Fibroblast of lung (primary cell): ENCODE data around the gene DAZAP1. TPM values are rescaled to one million over a fixed set of nuclear protein-coding genes. Genes with fewer than 3 reads are reported as not detected.
A peak's percentile ranks its signal among the peaks of the same experiment; 100 is the strongest.

Source experiments
- DNase-seq, 2 donors: peaks; one replicate each; pipeline versions ENCODE4 v3.0.0 to v3.0.0-alpha.2; 2010; ENCODE audit warnings: low read depth in 2 of 2
- H2AFZ ChIP-seq: 2 replicates; pipeline ENCODE4 v1.5.1; 2012; ENCODE audit warnings: low read length, control low read depth, inconsistent platforms
- H3K27ac ChIP-seq: 2 replicates; pipeline ENCODE4 v1.5.1; 2011; ENCODE audit warnings: low read length, control low read depth; ENCODE audit not compliant: insufficient read depth
- H3K27me3 ChIP-seq: 2 replicates; pipeline ENCODE4 v1.5.1; 2011; ENCODE audit warnings: mild to moderate bottlenecking, low read length; ENCODE audit not compliant: control insufficient read depth, insufficient read depth
- H3K36me3 ChIP-seq: 2 replicates; pipeline ENCODE4 v1.5.1; 2011; ENCODE audit warnings: low read length; ENCODE audit not compliant: control insufficient read depth, insufficient read depth
- H3K4me1 ChIP-seq: 2 replicates; pipeline ENCODE4 v1.5.1; 2011; ENCODE audit warnings: low read length; ENCODE audit not compliant: control insufficient read depth, insufficient read depth; ENCODE audit errors: extremely low read depth
- H3K4me2 ChIP-seq: 2 replicates; pipeline ENCODE4 v1.5.1; 2011; ENCODE audit warnings: low read length, control low read depth; ENCODE audit not compliant: insufficient read depth; ENCODE audit errors: extremely low read depth
- H3K4me3 ChIP-seq, 4 experiments: fragments of 200-600 bp in 1 of 4; sonication (generic) in 1 of 4; replicated peaks in 1 of 4; 2 replicates each; pipeline ENCODE4 v1.5.1; 2011 to 2016; ENCODE audit warnings: low read length in 4 of 4, low read depth in 3 of 4, mild to moderate bottlenecking in 3 of 4, control low read depth in 2 of 4, inconsistent platforms in 1 of 4, mixed read lengths in 1 of 4; ENCODE audit not compliant: insufficient read depth in 1 of 4; ENCODE audit errors: control extremely low read depth in 1 of 4
- H3K79me2 ChIP-seq: 2 replicates; pipeline ENCODE4 v1.5.1; 2012; ENCODE audit warnings: mild to moderate bottlenecking, low read length, inconsistent platforms; ENCODE audit not compliant: control insufficient read depth, insufficient read depth
- H3K9ac ChIP-seq: 2 replicates; pipeline ENCODE4 v1.5.1; 2011; ENCODE audit warnings: mild to moderate bottlenecking, low read length, control low read depth; ENCODE audit not compliant: insufficient read depth
- H3K9me3 ChIP-seq: 2 replicates; pipeline ENCODE4 v1.5.1; 2012; ENCODE audit warnings: low read depth, low read length; ENCODE audit not compliant: control insufficient read depth, insufficient read depth
- H4K20me1 ChIP-seq: 2 replicates; pipeline ENCODE4 v1.5.1; 2011; ENCODE audit warnings: low read length; ENCODE audit not compliant: control insufficient read depth, insufficient read depth; ENCODE audit errors: extremely low read depth
- EZH2 ChIP-seq: IDR thresholded peaks from 2 replicates; pipeline ENCODE4 v1.5.1; 2012; ENCODE audit warnings: low read length, control low read depth, mild to moderate bottlenecking; ENCODE audit errors: missing control alignments
- polyA plus RNA-seq, 2 donors: library from polyadenylated mRNA; depleted of rRNA in 1 of 2; stranded (reverse) in 1 of 2; unstranded in 1 of 2; fragments of >200 nt; gene quantifications; 2 replicates each; pipeline ENCODE4 v1.2.1, GENCODE V29; 2011 to 2012; ENCODE audit warnings: missing spikeins in 1 of 2
- total RNA-seq: library from RNA; depleted of rRNA; stranded (reverse); fragments of >200 nt; gene quantifications from 2 replicates; pipeline ENCODE4 v1.2.1, GENCODE V29; 2014
- TF ChIP-seq, protein P1 (sequence below), 2 donors: IDR thresholded peaks in 1 of 2; conservative IDR thresholded peaks in 1 of 2; 1 replicate in 1 of 2; 2 replicates in 1 of 2; pipeline ENCODE4 v1.5.1; 2011 to 2012; ENCODE audit warnings: low read length in 2 of 2, control low read depth in 1 of 2, inconsistent platforms in 1 of 2, low read depth in 1 of 2, mild to moderate bottlenecking in 1 of 2

DAZAP1 gene
- total and polyA plus RNA-seq, 2 donors (not counting 1 experiment from before 2014, with no cell fraction given) = 44.6 to 49.5 TPM

DNA sequence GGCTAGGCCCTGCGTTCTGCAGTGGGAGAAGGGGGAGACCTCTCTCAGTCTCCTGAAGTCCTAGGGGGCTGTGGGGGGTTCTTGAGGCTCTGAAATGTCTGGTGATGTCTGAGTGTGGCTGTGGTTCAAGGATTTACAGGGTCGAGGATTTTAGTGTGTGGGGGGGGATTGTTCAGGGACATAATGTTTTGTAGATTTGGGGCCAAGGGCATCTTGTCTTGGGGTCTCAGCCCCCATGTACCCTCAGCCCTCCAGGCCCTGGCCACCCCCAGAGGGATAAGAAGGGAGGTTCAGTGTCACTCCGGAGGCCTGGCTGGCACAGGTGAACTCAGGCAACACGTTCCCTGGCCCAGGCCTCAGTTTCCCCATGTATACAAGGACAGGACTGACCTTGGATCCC is 40.1 kb downstream of the DAZAP1 start:
- peaks cover 3% of the 10 kb centered on the region for H3K4me1 ChIP-seq
- H4K20me1 ChIP-seq = no peaks in the 10 kb centered on the region
- no peaks in the 10 kb centered on the region for H3K9me3 ChIP-seq
- no peak overlapping the region for H3K9ac ChIP-seq
- H3K4me2 ChIP-seq = no peak overlapping the region
- no peaks in the 10 kb centered on the region for H3K79me2 ChIP-seq
- H3K27ac ChIP-seq = no peak overlapping the region
- DNase-seq = no peak
- H3K4me3 ChIP-seq = no peak overlapping the region
- no peak for TF ChIP-seq EZH2
- TF ChIP-seq, protein P1, sequence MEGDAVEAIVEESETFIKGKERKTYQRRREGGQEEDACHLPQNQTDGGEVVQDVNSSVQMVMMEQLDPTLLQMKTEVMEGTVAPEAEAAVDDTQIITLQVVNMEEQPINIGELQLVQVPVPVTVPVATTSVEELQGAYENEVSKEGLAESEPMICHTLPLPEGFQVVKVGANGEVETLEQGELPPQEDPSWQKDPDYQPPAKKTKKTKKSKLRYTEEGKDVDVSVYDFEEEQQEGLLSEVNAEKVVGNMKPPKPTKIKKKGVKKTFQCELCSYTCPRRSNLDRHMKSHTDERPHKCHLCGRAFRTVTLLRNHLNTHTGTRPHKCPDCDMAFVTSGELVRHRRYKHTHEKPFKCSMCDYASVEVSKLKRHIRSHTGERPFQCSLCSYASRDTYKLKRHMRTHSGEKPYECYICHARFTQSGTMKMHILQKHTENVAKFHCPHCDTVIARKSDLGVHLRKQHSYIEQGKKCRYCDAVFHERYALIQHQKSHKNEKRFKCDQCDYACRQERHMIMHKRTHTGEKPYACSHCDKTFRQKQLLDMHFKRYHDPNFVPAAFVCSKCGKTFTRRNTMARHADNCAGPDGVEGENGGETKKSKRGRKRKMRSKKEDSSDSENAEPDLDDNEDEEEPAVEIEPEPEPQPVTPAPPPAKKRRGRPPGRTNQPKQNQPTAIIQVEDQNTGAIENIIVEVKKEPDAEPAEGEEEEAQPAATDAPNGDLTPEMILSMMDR (conservative IDR thresholded peaks at IDR 0.05 in 1 of 2, IDR thresholded peaks at IDR 0.05 in 1 of 2; ENCODE audit: low read depth in 1 of 2, low read length in 2 of 2) = no peak
- peaks cover 2% of the 10 kb centered on the region for H3K36me3 ChIP-seq
- peaks cover 52% of the 10 kb centered on the region for H3K27me3 ChIP-seq
- H2AFZ ChIP-seq = no peak overlapping the region

DNA sequence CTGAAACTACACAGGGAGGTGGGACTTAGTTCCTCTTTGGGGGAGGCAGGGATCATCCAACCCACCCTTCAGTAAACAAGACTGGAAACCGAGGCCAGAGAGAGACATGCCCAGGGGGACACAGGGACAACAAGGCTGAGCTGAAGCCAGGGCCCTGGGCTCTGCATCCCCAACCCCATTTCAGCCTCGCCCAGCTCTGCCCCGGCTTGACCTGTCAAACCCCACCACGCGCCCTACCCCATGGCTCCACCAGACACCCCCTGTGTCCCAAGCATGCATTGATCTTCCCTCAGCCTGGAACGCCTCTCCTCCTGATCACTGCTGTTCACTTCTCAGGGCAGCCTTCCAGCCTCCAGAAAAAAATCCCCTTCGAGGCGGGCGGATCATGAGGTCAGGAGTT is 40.6 kb downstream of the DAZAP1 start:
- H3K79me2 ChIP-seq = no peaks in the 10 kb centered on the region
- no peak overlapping the region for H3K27ac ChIP-seq
- H3K9me3 ChIP-seq = no peaks in the 10 kb centered on the region
- H3K4me3 ChIP-seq = no peak overlapping the region
- H4K20me1 ChIP-seq = no peaks in the 10 kb centered on the region
- TF ChIP-seq EZH2 = no peak
- TF ChIP-seq, protein P1 (conservative IDR thresholded peaks at IDR 0.05 in 1 of 2, IDR thresholded peaks at IDR 0.05 in 1 of 2; ENCODE audit: low read depth in 1 of 2, low read length in 2 of 2) = no peak
- no peaks in the 10 kb centered on the region for H3K36me3 ChIP-seq
- no peak for DNase-seq
- no peak overlapping the region for H2AFZ ChIP-seq
- no peak overlapping the region for H3K9ac ChIP-seq
- peaks cover 3% of the 10 kb centered on the region for H3K4me1 ChIP-seq
- H3K4me2 ChIP-seq = no peak overlapping the region
- H3K27me3 ChIP-seq = peaks cover 55% of the 10 kb centered on the region

DNA sequence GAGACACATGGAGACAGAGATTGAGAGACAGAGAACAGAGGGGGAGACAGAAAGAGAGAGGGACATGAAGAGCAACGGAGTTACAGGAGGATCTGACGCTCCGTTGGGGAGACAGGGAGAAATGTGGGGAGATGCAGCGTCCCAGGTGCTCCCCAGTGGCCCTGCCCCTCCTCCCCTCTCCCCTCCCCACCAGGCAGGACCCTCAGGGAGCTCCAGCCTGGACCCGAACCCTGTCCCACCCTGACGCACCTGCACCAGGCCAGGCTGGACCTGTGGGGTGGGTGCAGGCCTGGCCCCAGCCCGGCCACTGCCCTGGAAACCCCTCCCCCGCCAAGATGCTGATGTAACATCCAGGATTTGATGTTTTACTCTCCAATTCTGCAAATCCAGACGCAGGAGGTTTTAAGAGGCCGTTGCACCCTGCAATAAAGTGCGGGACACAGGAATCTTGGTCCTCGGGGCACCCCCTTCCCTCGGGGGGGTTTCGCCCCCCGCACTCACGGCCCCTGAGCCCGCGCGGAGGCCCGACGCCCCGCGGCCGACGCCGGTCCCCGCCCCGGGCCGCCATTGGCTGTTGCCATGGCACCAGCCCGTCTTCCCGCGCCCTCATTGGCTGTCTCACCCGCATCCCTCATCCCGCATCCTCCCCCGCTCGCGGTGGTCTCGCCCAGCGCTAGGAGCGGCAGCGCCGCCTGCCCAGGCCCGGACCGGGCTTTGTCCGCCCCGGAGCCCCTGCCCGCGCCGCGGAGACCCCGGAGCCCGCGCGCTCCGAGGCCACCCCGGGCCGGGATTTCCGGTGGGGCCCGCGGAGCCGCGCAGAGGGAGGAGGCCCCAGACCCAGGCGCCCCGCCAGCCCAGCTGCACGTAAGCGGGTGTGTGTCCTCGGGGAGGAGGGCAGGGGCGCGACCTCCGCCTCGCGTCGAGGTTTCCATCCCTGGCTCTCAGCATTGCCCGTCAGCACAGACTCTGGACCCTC is 42.4 kb downstream of the DAZAP1 start, which contains the start of gene APC2:
APC2 (plus strand) TSS at position 655 of the 976 bp plus-strand sequence. CDS start 2,881 bp downstream, outside the sequence.
- Histone ChIP-seq H3K9ac (no peak within 1 kb of the TSS), H3K9me3 (no peaks in the 10 kb centered on the region), H3K36me3 (no peaks in the 10 kb centered on the region), H3K79me2 (no peaks in the 10 kb centered on the region), H3K4me3 (peak within 1 kb of the TSS in 2 of 4 experiments; percentile 11 to 25), H3K4me1 (peaks cover 6% of the 10 kb centered on the region), H3K27me3 (peaks cover 67% of the 10 kb centered on the region), H4K20me1 (no peaks in the 10 kb centered on the region), H2AFZ (no peak within 1 kb of the TSS), H3K4me2 (peak within 1 kb of the TSS; percentile 13), H3K27ac (no peak within 1 kb of the TSS)
- TF ChIP-seq EZH2 = peak; percentile 32
- TF ChIP-seq, protein P1 (conservative IDR thresholded peaks at IDR 0.05 in 1 of 2, IDR thresholded peaks at IDR 0.05 in 1 of 2; ENCODE audit: low read depth in 1 of 2, low read length in 2 of 2) = no peak
- peak in 1 of 2 donors; percentile 26 for DNase-seq
